GM12891 (cell line): Measurements from ENCODE around the gene ACKR2.

Experiments used
- POLR2A ChIP-seq: IDR thresholded peaks from 2 replicates; pipeline ENCODE4 v1.6.1; 2011; ENCODE audit warnings: low read depth, low read length, control low read depth
- TAF1 ChIP-seq: IDR thresholded peaks from 2 replicates; pipeline ENCODE4 v1.6.1; 2011; ENCODE audit warnings: low read depth, low read length, control low read depth

DNA sequence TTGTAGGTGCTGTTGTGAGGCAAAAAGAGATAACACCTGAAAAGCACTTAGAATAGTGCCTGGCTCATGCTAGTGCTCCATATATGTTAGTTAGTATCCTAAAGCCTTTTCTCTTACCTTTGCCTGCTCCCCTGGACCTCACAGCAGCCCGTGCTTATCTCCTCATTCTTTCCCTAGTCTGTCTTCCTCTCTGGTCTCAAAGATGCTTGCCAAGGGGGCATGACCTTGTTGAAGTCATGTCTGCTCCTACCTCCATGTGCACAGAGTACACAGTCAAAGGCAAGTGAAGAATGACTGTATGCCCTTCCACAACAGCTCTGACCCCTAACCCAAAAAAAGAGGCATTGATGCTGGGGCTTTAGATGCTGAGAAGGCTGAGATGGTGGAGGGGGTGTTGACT lies 67.2 kb downstream of the ACKR2 start:
- TF ChIP-seq POLR2A: no peak
- no peak for TF ChIP-seq TAF1
